Loucy (cell line): ENCODE data around the gene BTBD6.
A peak's percentile ranks its signal among the peaks of the same experiment; 100 is the strongest.

Experiments
- H2AFZ ChIP-seq: fragments of 200-600 bp; sonication (generic); 2 replicates; pipeline ENCODE4 v1.6.0; 2016; ENCODE audit warnings: antibody characterized with exemption, mild to moderate bottlenecking, low read length, moderate library complexity
- H3F3A ChIP-seq: fragments of 200-600 bp; 2 replicates; pipeline ENCODE4 v1.6.0; 2016; ENCODE audit warnings: antibody characterized with exemption, low read depth, mild to moderate bottlenecking
- H3K27me3 ChIP-seq: fragments of 200-600 bp; sonication (generic); 2 replicates; pipeline ENCODE4 v1.6.1; 2014; ENCODE audit warnings: low read length, mild to moderate bottlenecking; ENCODE audit not compliant: insufficient read depth, poor library complexity, severe bottlenecking
- H3K36me3 ChIP-seq: fragments of 200-600 bp; sonication (generic); 2 replicates; pipeline ENCODE4 v1.6.1; 2016; ENCODE audit warnings: low read length; ENCODE audit not compliant: insufficient read depth
- H3K4me1 ChIP-seq: fragments of 200-600 bp; sonication (generic); 2 replicates; pipeline ENCODE4 v1.5.1; 2014; ENCODE audit warnings: low read length, mild to moderate bottlenecking; ENCODE audit not compliant: insufficient read depth, poor library complexity, severe bottlenecking
- H3K4me2 ChIP-seq: fragments of 200-600 bp; sonication (generic); 2 replicates; pipeline ENCODE4 v1.6.0; 2014; ENCODE audit warnings: antibody characterized with exemption, low read length, low read depth, mild to moderate bottlenecking; ENCODE audit not compliant: poor library complexity, severe bottlenecking
- H3K4me3 ChIP-seq: fragments of 200-600 bp; sonication (generic); 2 replicates; pipeline ENCODE4 v1.5.1; 2014; ENCODE audit warnings: low read length, mild to moderate bottlenecking, mixed read lengths; ENCODE audit not compliant: poor library complexity, severe bottlenecking
- H3K79me2 ChIP-seq: fragments of 200-600 bp; sonication (generic); 2 replicates; pipeline ENCODE4 v1.6.1; 2014; ENCODE audit warnings: low read length; ENCODE audit not compliant: insufficient read depth
- H3K9ac ChIP-seq: fragments of 200-600 bp; sonication (generic); 2 replicates; pipeline ENCODE4 v1.6.0; 2014; ENCODE audit warnings: mild to moderate bottlenecking, low read depth, low read length, moderate library complexity; ENCODE audit not compliant: poor library complexity, severe bottlenecking
- H3K9me2 ChIP-seq: fragments of 200-600 bp; sonication (generic); replicated peaks from 2 replicates; pipeline ENCODE4 v1.6.1; 2016; ENCODE audit warnings: low read depth, low read length, mixed read lengths
- H3K9me3 ChIP-seq: fragments of 200-600 bp; sonication (generic); 2 replicates; pipeline ENCODE4 v1.6.1; 2014; ENCODE audit warnings: mild to moderate bottlenecking, antibody characterized with exemption, low read length, low read depth; ENCODE audit not compliant: insufficient read depth
- H4K20me1 ChIP-seq: fragments of 200-600 bp; sonication (generic); 2 replicates; pipeline ENCODE4 v1.6.0; 2014; ENCODE audit warnings: antibody characterized with exemption, low read length, mild to moderate bottlenecking; ENCODE audit not compliant: insufficient read depth, poor library complexity, severe bottlenecking
- CTCF ChIP-seq: fragments of 200-600 bp; sonication (generic); conservative IDR thresholded peaks from 2 replicates; pipeline ENCODE4 v1.5.1; 2014; ENCODE audit warnings: mild to moderate bottlenecking, antibody characterized with exemption, low read length
- EZH2phosphoT487 ChIP-seq: fragments of 200-600 bp; IDR thresholded peaks from 2 replicates; pipeline ENCODE4 v1.6.1; 2018; ENCODE audit warnings: antibody characterized with exemption, mild to moderate bottlenecking, moderate library complexity, borderline replicate concordance

The BTBD6 gene

DNA sequence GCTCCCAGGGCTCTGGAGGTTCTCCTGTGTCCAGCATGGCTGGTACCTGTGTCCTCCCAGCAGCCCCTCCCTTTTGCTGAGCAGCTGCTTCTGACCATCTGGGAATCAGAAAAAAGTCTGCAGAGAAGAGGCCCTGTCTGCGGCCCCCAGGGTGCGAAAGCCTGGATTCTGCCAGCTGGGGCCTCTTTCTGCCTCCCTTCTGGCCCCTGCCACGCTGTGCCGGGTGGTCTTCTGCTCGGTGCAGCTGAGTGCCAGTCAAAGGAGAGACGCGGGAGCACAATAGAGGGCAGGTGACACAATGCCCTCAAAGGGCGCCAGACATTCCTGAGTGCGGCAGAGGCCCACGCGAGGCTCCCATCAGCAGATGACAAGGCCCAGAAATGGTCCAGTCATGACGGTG lies 12.6 kb downstream of the BTBD6 start:
- Histone ChIP-seq H3K4me2 (no peak overlapping the region), H3K4me1 (no peaks in the 10 kb centered on the region), H3K36me3 (peaks cover 18% of the 10 kb centered on the region; the same call in 1 of the 2 replicates), H3K9me3 (no peaks in the 10 kb centered on the region), H3K4me3 (no peak overlapping the region), H4K20me1 (no peaks in the 10 kb centered on the region), H2AFZ (no peak overlapping the region), H3K27me3 (no peaks in the 10 kb centered on the region), H3K9me2 (no peaks in the 10 kb centered on the region), H3K9ac (no peak overlapping the region), H3K79me2 (no peaks in the 10 kb centered on the region), H3F3A (no peaks in the 10 kb centered on the region)
- TF ChIP-seq EZH2phosphoT487 = no peak
- no peak for TF ChIP-seq CTCF

- H3F3A ChIP-seq = no peaks in the 10 kb centered on the region
- H3K79me2 ChIP-seq = no peaks in the 10 kb centered on the region
- no peak overlapping the region for H3K4me2 ChIP-seq
- no peaks in the 10 kb centered on the region for H3K9me3 ChIP-seq
- H4K20me1 ChIP-seq = no peaks in the 10 kb centered on the region
- H3K36me3 ChIP-seq = peaks cover 20% of the 10 kb centered on the region; the same call in 1 of the 2 replicates
- H3K9me2 ChIP-seq = no peaks in the 10 kb centered on the region
- TF ChIP-seq CTCF (no peak), EZH2phosphoT487 (no peak)
- no peaks in the 10 kb centered on the region for H3K4me1 ChIP-seq
- H3K9ac ChIP-seq = no peak overlapping the region
- H3K4me3 ChIP-seq = no peak overlapping the region
- H3K27me3 ChIP-seq = no peaks in the 10 kb centered on the region
- no peak overlapping the region for H2AFZ ChIP-seq
Measured at GRCh38 chr14:105261781-105262180, 13.4 kb downstream of the BTBD6 start.

DNA sequence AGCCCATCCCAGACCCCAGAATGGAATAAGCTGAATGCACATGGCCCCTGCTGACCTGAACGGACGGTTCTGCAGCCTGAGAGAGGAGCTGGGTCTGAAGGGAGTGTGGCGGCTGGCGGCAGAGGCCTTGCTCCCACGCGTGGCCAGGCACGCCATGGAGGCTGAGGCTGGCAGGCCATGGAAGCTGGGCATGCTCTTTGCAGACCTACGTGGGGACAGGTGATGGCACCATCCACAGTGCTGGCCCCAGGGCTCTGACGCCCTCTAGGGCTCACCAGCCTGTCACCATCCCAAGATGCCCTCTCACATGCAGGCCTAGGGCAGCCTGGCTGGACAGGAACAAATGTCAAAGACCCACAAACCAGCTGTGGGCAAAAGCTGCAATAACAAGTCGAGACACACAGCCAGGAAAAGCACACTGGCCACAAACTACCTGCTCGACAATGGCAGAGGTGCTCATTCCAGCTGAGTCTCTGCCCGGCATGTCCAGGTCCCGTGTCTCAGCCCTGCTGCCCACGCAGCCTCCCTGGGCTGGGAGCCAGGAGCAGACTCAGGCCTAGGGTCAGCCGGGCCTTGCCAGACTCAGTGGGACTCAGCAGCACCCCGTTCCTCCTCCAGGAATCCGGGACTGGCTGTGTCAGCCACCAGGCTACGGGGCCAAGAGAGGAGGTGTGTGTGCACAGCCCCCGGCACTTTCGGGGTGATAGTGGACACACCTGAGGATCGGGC lies 19.7 kb downstream of the BTBD6 start:
- Histone ChIP-seq H4K20me1 (no peaks in the 10 kb centered on the region), H2AFZ (no peak overlapping the region), H3K4me2 (no peak overlapping the region), H3K9ac (no peak overlapping the region), H3K4me3 (no peak overlapping the region), H3F3A (no peaks in the 10 kb centered on the region), H3K4me1 (no peaks in the 10 kb centered on the region), H3K79me2 (peaks cover 2% of the 10 kb centered on the region; the same call in 1 of the 2 replicates), H3K36me3 (peaks cover 19% of the 10 kb centered on the region; the same call in 1 of the 2 replicates), H3K9me2 (no peaks in the 10 kb centered on the region), H3K9me3 (no peaks in the 10 kb centered on the region), H3K27me3 (no peaks in the 10 kb centered on the region)
- TF ChIP-seq CTCF (peak; percentile 21; the same call in 1 of the 2 replicates), EZH2phosphoT487 (no peak)
